Measurements from ENCODE around the gene ARHGAP15.

DNA sequence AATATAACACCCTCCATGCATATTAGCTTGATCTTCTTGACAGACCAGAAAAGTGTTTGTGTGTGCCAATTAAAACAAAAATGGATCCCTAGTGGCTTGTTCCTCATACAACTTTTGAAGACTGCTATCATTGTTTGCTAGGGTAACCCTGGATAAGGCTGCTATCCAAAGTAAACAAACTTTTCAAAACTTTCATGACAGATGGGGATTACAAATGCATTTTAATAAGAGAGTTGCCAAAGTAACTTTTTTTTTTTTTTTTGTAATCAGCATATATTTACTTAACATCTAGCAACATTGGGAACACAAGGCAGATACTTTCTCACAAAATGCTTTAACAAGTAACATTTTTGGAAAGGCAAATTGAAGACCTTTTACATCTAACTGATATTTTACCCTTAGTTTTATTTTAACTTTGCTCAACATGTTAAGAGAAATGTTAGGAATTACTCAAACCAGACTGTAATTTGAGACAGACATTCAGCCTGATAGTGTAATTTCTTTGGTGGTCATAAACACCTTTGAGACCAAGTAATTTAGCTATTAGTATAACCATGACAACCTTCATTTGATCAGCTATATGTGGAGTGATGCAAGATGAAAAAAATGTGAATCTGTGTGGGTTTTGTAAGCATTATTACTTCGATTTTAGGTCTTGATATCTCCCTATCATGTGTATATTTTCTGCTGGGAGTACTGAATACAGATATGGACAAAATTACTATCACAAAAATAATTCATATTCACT, 300.9 kb downstream of the ARHGAP15 start:
- TF ChIP-seq POLR2A (IDR thresholded peaks at IDR 0.05): no peak
- TF ChIP-seq POLR2AphosphoS5 (IDR thresholded peaks at IDR 0.05): peak; percentile 31
